ENCODE data around the gene SMURF2.
"Not testable (repeated sequence)": the region's sequence is repeated elsewhere in the genome, so short reads cannot be mapped to it uniquely, and the experiment has no call there.

SMURF2 gene

GRCh38 chr17:64579917-64580316, 82.2 kb downstream of the SMURF2 start:
- TF ChIP-seq, protein P1, sequence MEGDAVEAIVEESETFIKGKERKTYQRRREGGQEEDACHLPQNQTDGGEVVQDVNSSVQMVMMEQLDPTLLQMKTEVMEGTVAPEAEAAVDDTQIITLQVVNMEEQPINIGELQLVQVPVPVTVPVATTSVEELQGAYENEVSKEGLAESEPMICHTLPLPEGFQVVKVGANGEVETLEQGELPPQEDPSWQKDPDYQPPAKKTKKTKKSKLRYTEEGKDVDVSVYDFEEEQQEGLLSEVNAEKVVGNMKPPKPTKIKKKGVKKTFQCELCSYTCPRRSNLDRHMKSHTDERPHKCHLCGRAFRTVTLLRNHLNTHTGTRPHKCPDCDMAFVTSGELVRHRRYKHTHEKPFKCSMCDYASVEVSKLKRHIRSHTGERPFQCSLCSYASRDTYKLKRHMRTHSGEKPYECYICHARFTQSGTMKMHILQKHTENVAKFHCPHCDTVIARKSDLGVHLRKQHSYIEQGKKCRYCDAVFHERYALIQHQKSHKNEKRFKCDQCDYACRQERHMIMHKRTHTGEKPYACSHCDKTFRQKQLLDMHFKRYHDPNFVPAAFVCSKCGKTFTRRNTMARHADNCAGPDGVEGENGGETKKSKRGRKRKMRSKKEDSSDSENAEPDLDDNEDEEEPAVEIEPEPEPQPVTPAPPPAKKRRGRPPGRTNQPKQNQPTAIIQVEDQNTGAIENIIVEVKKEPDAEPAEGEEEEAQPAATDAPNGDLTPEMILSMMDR (IDR thresholded peaks at IDR 0.05) = no peak
- Histone ChIP-seq H3K27ac (no peak overlapping the region), H3K9me3 (no peaks in the 10 kb centered on the region), H3K4me3 (no peak overlapping the region), H3K4me1 (no peaks in the 10 kb centered on the region), H3K36me3 (peaks cover 25 to 81% (median 69%) of the 10 kb centered on the region in 3 donors), H3K27me3 (no peaks in the 10 kb centered on the region)
- intact Hi-C loops (cut with DNase I; ENCODE audit: low total_unique reads) = no loop called here
- no peak for DNase-seq

- DNase-seq; H3K4me1 ChIP-seq; H3K9me3 ChIP-seq; H3K27me3 ChIP-seq; H3K27ac ChIP-seq; intact Hi-C loops (cut with DNase I; ENCODE audit: low total_unique reads); H3K4me3 ChIP-seq: not testable (repeated sequence)
- peaks cover 17 to 61% (median 54%) of the 10 kb centered on the region in 3 donors for H3K36me3 ChIP-seq
Observed at GRCh38 chr17:64577025-64577424, 85.1 kb downstream of the SMURF2 start.

- H3K27ac ChIP-seq = no peak overlapping the region
- no peak for DNase-seq
- no peaks in the 10 kb centered on the region for H3K27me3 ChIP-seq
- intact Hi-C loops (cut with DNase I; ENCODE audit: low total_unique reads) = no loop called here
- H3K4me3 ChIP-seq = no peak overlapping the region
- H3K9me3 ChIP-seq = no peaks in the 10 kb centered on the region
- TF ChIP-seq, protein P1 (IDR thresholded peaks at IDR 0.05) = no peak
- H3K36me3 ChIP-seq = peaks cover 16 to 61% (median 53%) of the 10 kb centered on the region in 3 donors
- H3K4me1 ChIP-seq = no peaks in the 10 kb centered on the region
Observed at GRCh38 chr17:64575431-64575830, 86.7 kb downstream of the SMURF2 start.

DNA sequence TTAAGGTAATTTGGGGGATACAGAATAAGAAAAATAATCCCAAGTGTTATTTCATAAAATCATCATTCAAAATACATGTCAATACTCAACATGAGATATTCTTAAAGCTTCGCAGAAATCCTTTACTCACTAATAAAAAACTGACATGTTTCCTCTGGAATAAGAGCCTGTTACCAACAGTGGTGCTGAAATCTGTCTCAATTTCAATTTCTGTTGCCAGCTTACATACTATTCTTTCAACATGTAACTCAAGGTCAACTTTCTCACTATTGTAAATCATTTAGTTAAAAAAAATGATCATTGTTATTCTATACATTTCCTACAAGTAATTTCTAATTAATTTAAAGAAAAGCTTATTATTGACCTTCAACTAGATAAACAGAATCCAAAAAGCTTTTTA, 87.5 kb downstream of the SMURF2 start:
- H3K27ac ChIP-seq = no peak overlapping the region
- H3K36me3 ChIP-seq = peaks cover 15 to 59% (median 48%) of the 10 kb centered on the region in 3 donors
- TF ChIP-seq, protein P1 (IDR thresholded peaks at IDR 0.05) = no peak
- no peaks in the 10 kb centered on the region for H3K9me3 ChIP-seq
- no peak overlapping the region for H3K4me3 ChIP-seq
- no peaks in the 10 kb centered on the region for H3K4me1 ChIP-seq
- no peaks in the 10 kb centered on the region for H3K27me3 ChIP-seq
- intact Hi-C loops (cut with DNase I; ENCODE audit: low total_unique reads) = no loop called here
- no peak for DNase-seq

DNA sequence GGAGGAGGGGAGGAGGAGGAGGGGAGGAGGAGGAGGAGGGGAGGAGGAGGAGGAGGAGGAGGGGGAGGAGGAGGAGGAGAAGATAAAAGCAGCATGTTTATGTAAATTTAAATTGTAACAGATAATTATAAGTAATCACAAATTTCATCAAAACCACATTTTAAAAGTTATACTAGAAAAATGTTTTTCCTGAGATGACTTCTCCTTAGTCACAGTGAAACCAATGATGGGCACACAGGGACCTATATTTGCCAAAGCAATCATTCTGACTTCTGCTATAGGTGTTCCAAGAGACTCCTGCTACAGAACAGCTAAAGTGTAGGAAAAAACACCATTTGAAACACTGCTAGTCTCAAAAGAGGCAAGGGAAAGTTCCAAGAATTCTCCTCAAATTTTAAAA, 88.9 kb downstream of the SMURF2 start:
- intact Hi-C loops (cut with DNase I; ENCODE audit: low total_unique reads) = no loop called here
- no peak overlapping the region for H3K4me3 ChIP-seq
- TF ChIP-seq, protein P1 (IDR thresholded peaks at IDR 0.05) = no peak
- DNase-seq = no peak
- no peaks in the 10 kb centered on the region for H3K9me3 ChIP-seq
- no peaks in the 10 kb centered on the region for H3K27me3 ChIP-seq
- peaks cover 15 to 60% (median 51%) of the 10 kb centered on the region in 3 donors for H3K36me3 ChIP-seq
- H3K27ac ChIP-seq = no peak overlapping the region
- H3K4me1 ChIP-seq = no peaks in the 10 kb centered on the region

DNA sequence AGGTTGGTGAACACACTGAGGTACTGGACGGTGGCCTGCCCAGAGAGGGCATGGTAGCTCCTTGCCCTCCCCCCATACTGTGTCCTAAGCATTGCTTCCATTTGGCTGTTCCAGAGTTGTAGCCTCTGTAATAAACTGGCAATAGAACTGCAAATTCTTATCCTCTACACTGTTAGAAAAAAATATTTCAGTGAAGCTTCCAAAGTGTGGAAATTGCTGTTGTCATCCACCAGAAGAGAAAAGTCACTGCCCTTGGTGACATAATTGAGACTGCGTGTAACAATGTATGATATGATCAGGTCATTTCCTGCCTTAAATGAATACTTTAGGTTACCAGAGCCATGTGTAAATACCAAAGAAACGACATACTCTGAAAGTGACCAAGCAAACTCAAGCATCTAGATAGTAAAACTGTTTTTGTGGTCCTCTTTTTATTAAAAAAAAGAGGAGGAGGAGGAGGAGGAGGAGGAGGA, 89.4 kb downstream of the SMURF2 start:
- H3K27ac ChIP-seq = peak overlapping the region in 1 of 2 donors; percentile 3
- intact Hi-C loops (cut with DNase I; ENCODE audit: low total_unique reads) = no loop called here
- no peak overlapping the region for H3K4me3 ChIP-seq
- H3K27me3 ChIP-seq = no peaks in the 10 kb centered on the region
- H3K4me1 ChIP-seq = no peaks in the 10 kb centered on the region
- H3K9me3 ChIP-seq = no peaks in the 10 kb centered on the region
- peaks cover 15 to 60% (median 52%) of the 10 kb centered on the region in 3 donors for H3K36me3 ChIP-seq
- TF ChIP-seq, protein P1 (IDR thresholded peaks at IDR 0.05) = no peak
- DNase-seq = no peak

Measured in tibial artery (tissue), 4 donors.